Neural crest cell (in vitro differentiated cells): ENCODE results near the gene DNAH9. TPM values are rescaled to one million over a fixed set of nuclear protein-coding genes. Genes with fewer than 3 reads are reported as not detected.
A peak's percentile ranks its signal among the peaks of the same experiment; 100 is the strongest.

Experiments used
- DNase-seq: peaks from one replicate; pipeline ENCODE4 v3.0.0; 2021; ENCODE audit warnings: low read depth, mixed read lengths, low spot score
- H3K27ac Mint-ChIP-seq: one replicate; pipeline ENCODE4 v1.8.0; 2021; ENCODE audit warnings: mild to moderate bottlenecking, mixed read lengths; ENCODE audit not compliant: unreplicated experiment
- H3K27me3 Mint-ChIP-seq: 2 replicates; pipeline ENCODE4 v1.8.0; 2021; ENCODE audit warnings: low read depth, mild to moderate bottlenecking, mixed read lengths
- H3K36me3 Mint-ChIP-seq: 2 replicates; pipeline ENCODE4 v1.8.0; 2021; ENCODE audit warnings: low read depth, mild to moderate bottlenecking, mixed read lengths
- H3K4me1 Mint-ChIP-seq: 2 replicates; pipeline ENCODE4 v1.8.0; 2021; ENCODE audit warnings: mixed read lengths
- H3K4me3 Mint-ChIP-seq: one replicate; pipeline ENCODE4 v1.8.0; 2021; ENCODE audit warnings: mild to moderate bottlenecking, mixed read lengths
- H3K9me3 Mint-ChIP-seq: 2 replicates; pipeline ENCODE4 v1.8.0; 2021; ENCODE audit warnings: mixed read lengths
- total RNA-seq: library from RNA; stranded (reverse); gene quantifications from 2 replicates; pipeline ENCODE4 v1.2.1, GENCODE V29; 2021
- TF ChIP-seq, protein P1 (sequence below): fragments of 200-600 bp; sonication (generic); conservative IDR thresholded peaks from 2 replicates; pipeline ENCODE4 v1.5.0; 2021; ENCODE audit warnings: antibody characterized with exemption, mild to moderate bottlenecking

DNAH9 gene
- total RNA-seq, 1 donor from 2014 or later, result 18.6 TPM

- TF ChIP-seq, protein P1, sequence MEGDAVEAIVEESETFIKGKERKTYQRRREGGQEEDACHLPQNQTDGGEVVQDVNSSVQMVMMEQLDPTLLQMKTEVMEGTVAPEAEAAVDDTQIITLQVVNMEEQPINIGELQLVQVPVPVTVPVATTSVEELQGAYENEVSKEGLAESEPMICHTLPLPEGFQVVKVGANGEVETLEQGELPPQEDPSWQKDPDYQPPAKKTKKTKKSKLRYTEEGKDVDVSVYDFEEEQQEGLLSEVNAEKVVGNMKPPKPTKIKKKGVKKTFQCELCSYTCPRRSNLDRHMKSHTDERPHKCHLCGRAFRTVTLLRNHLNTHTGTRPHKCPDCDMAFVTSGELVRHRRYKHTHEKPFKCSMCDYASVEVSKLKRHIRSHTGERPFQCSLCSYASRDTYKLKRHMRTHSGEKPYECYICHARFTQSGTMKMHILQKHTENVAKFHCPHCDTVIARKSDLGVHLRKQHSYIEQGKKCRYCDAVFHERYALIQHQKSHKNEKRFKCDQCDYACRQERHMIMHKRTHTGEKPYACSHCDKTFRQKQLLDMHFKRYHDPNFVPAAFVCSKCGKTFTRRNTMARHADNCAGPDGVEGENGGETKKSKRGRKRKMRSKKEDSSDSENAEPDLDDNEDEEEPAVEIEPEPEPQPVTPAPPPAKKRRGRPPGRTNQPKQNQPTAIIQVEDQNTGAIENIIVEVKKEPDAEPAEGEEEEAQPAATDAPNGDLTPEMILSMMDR, result no peak
- peaks cover 3% of the 10 kb centered on the region for H3K27me3 Mint-ChIP-seq
- H3K4me1 Mint-ChIP-seq, result peaks cover 6% of the 10 kb centered on the region
- H3K27ac Mint-ChIP-seq, result peak overlapping the region; percentile 20
- H3K4me3 Mint-ChIP-seq, result no peak overlapping the region
- peaks cover 3% of the 10 kb centered on the region for H3K36me3 Mint-ChIP-seq
- DNase-seq, result no peak
- no peaks in the 10 kb centered on the region for H3K9me3 Mint-ChIP-seq
Measured at GRCh38 chr17:11645426-11645825, 47.2 kb downstream of the DNAH9 start.

- Mint-ChIP-seq H3K36me3 (peaks cover 5% of the 10 kb centered on the region), H3K27ac (no peak overlapping the region), H3K27me3 (no peaks in the 10 kb centered on the region), H3K9me3 (peaks cover 2% of the 10 kb centered on the region), H3K4me3 (no peak overlapping the region), H3K4me1 (no peaks in the 10 kb centered on the region)
- TF ChIP-seq, protein P1, result no peak
- no peak for DNase-seq
Measured at GRCh38 chr17:11651089-11651488, 52.8 kb downstream of the DNAH9 start.

DNA sequence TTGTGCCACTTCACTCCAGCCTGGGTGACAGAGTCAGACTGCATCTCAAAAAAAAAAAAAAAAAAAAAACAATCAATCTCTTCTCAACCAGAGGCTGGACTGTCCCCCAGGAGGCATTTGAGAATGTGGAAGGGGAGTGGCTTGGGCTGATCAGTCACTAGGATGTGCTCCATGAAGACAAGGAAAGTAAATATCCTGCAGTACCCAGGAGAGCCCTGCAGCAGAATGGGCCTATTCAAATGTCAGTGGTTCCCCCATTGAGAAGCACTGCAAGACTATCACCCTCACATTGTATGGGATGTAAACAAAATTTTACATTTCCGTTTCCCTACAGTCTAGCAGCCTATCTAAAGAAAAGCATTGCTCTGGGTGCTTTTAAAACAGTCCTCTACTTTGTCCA, 70.3 kb downstream of the DNAH9 start:
- Mint-ChIP-seq H3K9me3 (no peaks in the 10 kb centered on the region), H3K27ac (no peak overlapping the region), H3K27me3 (no peaks in the 10 kb centered on the region), H3K4me3 (no peak overlapping the region), H3K4me1 (peaks cover 14% of the 10 kb centered on the region), H3K36me3 (no peaks in the 10 kb centered on the region)
- DNase-seq, result no peak
- TF ChIP-seq, protein P1, result no peak

- Mint-ChIP-seq H3K27me3 (no peaks in the 10 kb centered on the region), H3K9me3 (no peaks in the 10 kb centered on the region), H3K36me3 (no peaks in the 10 kb centered on the region), H3K4me3 (no peak overlapping the region), H3K27ac (no peak overlapping the region), H3K4me1 (peaks cover 14% of the 10 kb centered on the region)
- TF ChIP-seq, protein P1, result no peak
- no peak for DNase-seq
Measured at GRCh38 chr17:11671126-11671525, 72.9 kb downstream of the DNAH9 start.

DNA sequence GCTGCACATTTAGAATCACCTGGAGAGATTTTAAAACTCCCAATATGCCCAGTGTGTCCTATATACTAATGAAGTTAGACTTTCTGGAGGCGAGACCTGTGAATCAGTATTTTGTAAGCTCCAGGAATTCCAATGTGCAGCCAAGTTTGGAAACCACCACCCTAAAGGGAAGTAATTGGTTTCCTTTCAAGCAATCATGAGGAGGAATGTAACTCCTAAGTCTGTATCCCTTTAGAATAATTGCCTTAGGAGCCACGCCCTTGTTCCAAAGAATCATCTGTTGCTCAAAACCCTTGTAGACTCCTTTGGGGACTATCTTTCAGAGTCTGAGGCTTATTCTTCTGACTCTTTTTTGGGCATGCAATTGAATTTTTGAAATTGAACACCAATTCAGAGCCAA, 84.4 kb downstream of the DNAH9 start:
- DNase-seq, result no peak
- H3K4me3 Mint-ChIP-seq, result no peak overlapping the region
- no peaks in the 10 kb centered on the region for H3K4me1 Mint-ChIP-seq
- peaks cover 2% of the 10 kb centered on the region for H3K9me3 Mint-ChIP-seq
- H3K27ac Mint-ChIP-seq, result no peak overlapping the region
- H3K27me3 Mint-ChIP-seq, result no peaks in the 10 kb centered on the region
- no peaks in the 10 kb centered on the region for H3K36me3 Mint-ChIP-seq
- TF ChIP-seq, protein P1, result no peak

DNA sequence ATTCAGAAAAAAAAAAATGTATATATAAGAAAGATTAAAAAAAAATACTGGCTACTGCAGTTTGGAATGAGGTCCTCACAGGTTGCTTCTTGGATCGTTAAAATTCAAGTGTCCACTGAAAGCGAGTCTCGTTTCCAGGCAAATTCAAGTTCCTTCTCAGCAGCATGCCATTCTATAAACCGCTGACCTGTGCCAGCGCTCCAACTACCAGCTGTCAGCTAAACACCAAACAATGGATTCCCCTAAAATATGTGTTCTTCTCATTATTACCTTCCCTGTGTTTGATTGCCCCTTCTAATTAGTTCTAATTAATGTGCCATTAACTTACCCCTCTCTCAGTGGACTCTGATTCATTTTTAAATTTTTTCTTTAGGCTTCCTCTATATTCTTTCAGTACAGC, 92.4 kb downstream of the DNAH9 start:
- H3K4me3 Mint-ChIP-seq, result no peak overlapping the region
- H3K36me3 Mint-ChIP-seq, result no peaks in the 10 kb centered on the region
- no peaks in the 10 kb centered on the region for H3K4me1 Mint-ChIP-seq
- DNase-seq, result no peak
- H3K9me3 Mint-ChIP-seq, result no peaks in the 10 kb centered on the region
- no peak overlapping the region for H3K27ac Mint-ChIP-seq
- H3K27me3 Mint-ChIP-seq, result no peaks in the 10 kb centered on the region
- TF ChIP-seq, protein P1, result no peak
